H9 (cell line): ENCODE results near the gene TTLL12. TPM values are rescaled to one million over a fixed set of nuclear protein-coding genes. Genes with fewer than 3 reads are reported as not detected.

ENCODE experiments used
- DNase-seq: peaks from one replicate; pipeline ENCODE4 v3.0.0-alpha.2; 2017
- H2AFZ ChIP-seq: one replicate; pipeline ENCODE4 v1.6.1; 2013; ENCODE audit warnings: mild to moderate bottlenecking, low read length, control low read depth, moderate library complexity
- H2AK5ac ChIP-seq: 2 replicates; pipeline ENCODE4 v1.6.1; 2013; ENCODE audit warnings: low read length, control low read depth, mixed read lengths; ENCODE audit not compliant: insufficient read length
- H2BK120ac ChIP-seq: one replicate; pipeline ENCODE4 v1.6.1; 2013; ENCODE audit warnings: low read depth, mild to moderate bottlenecking, low read length, control low read depth, inconsistent platforms; ENCODE audit not compliant: poor library complexity, severe bottlenecking
- H2BK12ac ChIP-seq: 2 replicates; pipeline ENCODE4 v1.6.1; 2013; ENCODE audit warnings: low read length, control low read depth, mixed read lengths, low read depth; ENCODE audit not compliant: insufficient read length
- H2BK15ac ChIP-seq: 2 replicates; pipeline ENCODE4 v1.6.1; 2013; ENCODE audit warnings: low read depth, low read length, control low read depth
- H2BK20ac ChIP-seq: one replicate; pipeline ENCODE4 v1.6.1; 2013; ENCODE audit warnings: low read depth, mild to moderate bottlenecking, low read length, control low read depth, inconsistent platforms; ENCODE audit not compliant: poor library complexity, severe bottlenecking
- H2BK5ac ChIP-seq: 2 replicates; pipeline ENCODE4 v1.6.1; 2013; ENCODE audit warnings: low read length, control low read depth, mixed read lengths; ENCODE audit not compliant: insufficient read length
- H3K14ac ChIP-seq: 2 replicates; pipeline ENCODE4 v1.6.1; 2013; ENCODE audit warnings: low read length, control low read depth; ENCODE audit not compliant: insufficient read depth
- H3K18ac ChIP-seq: 2 replicates; pipeline ENCODE4 v1.6.1; 2013; ENCODE audit warnings: low read depth, mild to moderate bottlenecking, mixed read lengths, low read length, control low read depth; ENCODE audit not compliant: insufficient read length
- H3K23ac ChIP-seq: 2 replicates; pipeline ENCODE4 v1.6.1; 2013; ENCODE audit warnings: low read length, control low read depth, mixed read lengths, low read depth; ENCODE audit not compliant: insufficient read length
- H3K23me2 ChIP-seq: 2 replicates; pipeline ENCODE4 v1.6.1; 2013; ENCODE audit warnings: low read depth, mild to moderate bottlenecking, mixed read lengths, low read length, control low read depth; ENCODE audit not compliant: insufficient read length, poor library complexity, severe bottlenecking
- H3K27ac ChIP-seq: 2 replicates; pipeline ENCODE4 v1.5.1; 2013; ENCODE audit warnings: low read length, control low read depth, mixed read lengths, low read depth; ENCODE audit not compliant: insufficient read length
- H3K27me3 ChIP-seq: 2 replicates; pipeline ENCODE4 v1.6.1; 2013; ENCODE audit warnings: low read length, control low read depth, inconsistent platforms; ENCODE audit not compliant: insufficient read depth
- H3K4ac ChIP-seq: 2 replicates; pipeline ENCODE4 v1.6.1; 2013; ENCODE audit warnings: low read depth, mild to moderate bottlenecking, control low read depth, inconsistent platforms, low read length, moderate library complexity
- H3K4me1 ChIP-seq: 2 replicates; pipeline ENCODE4 v1.6.1; 2013; ENCODE audit warnings: low read length, control low read depth, inconsistent platforms; ENCODE audit not compliant: insufficient read depth
- H3K4me2 ChIP-seq: 2 replicates; pipeline ENCODE4 v1.6.1; 2013; ENCODE audit warnings: low read length, control low read depth, mixed read lengths; ENCODE audit not compliant: insufficient read length, insufficient read depth
- H3K56ac ChIP-seq: 2 replicates; pipeline ENCODE4 v1.6.1; 2013; ENCODE audit warnings: low read depth, mild to moderate bottlenecking, mixed read lengths, low read length, control low read depth; ENCODE audit not compliant: insufficient read length
- H3K79me1 ChIP-seq: 2 replicates; pipeline ENCODE4 v1.6.1; 2013; ENCODE audit warnings: low read depth, mild to moderate bottlenecking, moderate library complexity, low read length, control low read depth, inconsistent platforms; ENCODE audit not compliant: insufficient read depth, poor library complexity, severe bottlenecking
- H3K79me2 ChIP-seq: 2 replicates; pipeline ENCODE4 v1.6.1; 2013; ENCODE audit warnings: low read length, control low read depth, inconsistent platforms; ENCODE audit not compliant: insufficient read depth
- H3K9ac ChIP-seq: 2 replicates; pipeline ENCODE4 v1.6.1; 2013; ENCODE audit warnings: low read length, control low read depth, mixed read lengths; ENCODE audit not compliant: insufficient read length; ENCODE audit errors: extremely low read depth
- H3K9me3 ChIP-seq: one replicate; pipeline ENCODE4 v1.6.1; 2013; ENCODE audit warnings: low read depth, low read length, inconsistent platforms; ENCODE audit not compliant: control insufficient read depth
- H3T11ph ChIP-seq: one replicate; pipeline ENCODE4 v1.6.1; 2013; ENCODE audit warnings: mild to moderate bottlenecking, low read length, control low read depth, inconsistent platforms
- H4K20me1 ChIP-seq: one replicate; pipeline ENCODE4 v1.6.1; 2013; ENCODE audit not compliant: control insufficient read depth, insufficient read length, insufficient read depth
- H4K5ac ChIP-seq: 2 replicates; pipeline ENCODE4 v1.6.1; 2013; ENCODE audit warnings: low read depth, mild to moderate bottlenecking, mixed read lengths, low read length, control low read depth; ENCODE audit not compliant: insufficient read length
- H4K8ac ChIP-seq: replicated peaks from 2 replicates; pipeline ENCODE4 v1.6.1; 2013; ENCODE audit warnings: low read length, control low read depth, mixed read lengths, low read depth; ENCODE audit not compliant: insufficient read length
- H4K91ac ChIP-seq: 2 replicates; pipeline ENCODE4 v1.6.1; 2013; ENCODE audit warnings: low read depth, mild to moderate bottlenecking, moderate library complexity, mixed read lengths, low read length, control low read depth; ENCODE audit not compliant: insufficient read length
- H3K27ac Mint-ChIP-seq, 3 experiments: 2 replicates in 2 of 3; 3 replicates in 1 of 3; pipeline ENCODE4 v1.8.0; 2020 to 2021; ENCODE audit warnings: mixed read lengths in 3 of 3, mild to moderate bottlenecking in 1 of 3, moderate library complexity in 1 of 3
- H3K27me3 Mint-ChIP-seq: 2 replicates; pipeline ENCODE4 v1.8.0; 2021; ENCODE audit warnings: low read depth, mild to moderate bottlenecking, moderate library complexity, mixed read lengths
- H3K36me3 Mint-ChIP-seq, 3 experiments: 2 replicates in 2 of 3; 3 replicates in 1 of 3; pipeline ENCODE4 v1.8.0; 2020 to 2021; ENCODE audit warnings: low read depth in 3 of 3, mixed read lengths in 3 of 3; ENCODE audit not compliant: insufficient read depth in 1 of 3
- H3K4me1 Mint-ChIP-seq, 2 experiments: 2 replicates each; pipeline ENCODE4 v1.8.0; 2020; ENCODE audit warnings: mixed read lengths in 2 of 2
- H3K4me3 Mint-ChIP-seq, 2 experiments: 2 replicates in 1 of 2; 3 replicates in 1 of 2; pipeline ENCODE4 v1.8.0; 2020 to 2021; ENCODE audit warnings: mild to moderate bottlenecking in 2 of 2, mixed read lengths in 2 of 2, moderate library complexity in 1 of 2
- H3K9me3 Mint-ChIP-seq, 2 experiments: 2 replicates in 1 of 2; 3 replicates in 1 of 2; pipeline ENCODE4 v1.8.0; 2020; ENCODE audit warnings: mild to moderate bottlenecking in 2 of 2, mixed read lengths in 2 of 2, moderate library complexity in 1 of 2
- CTCF ChIP-seq: fragments of 200-600 bp; sonication (generic); conservative IDR thresholded peaks from 3 replicates; pipeline ENCODE4 v1.8.0; 2021; ENCODE audit warnings: antibody characterized with exemption, mild to moderate bottlenecking
- WGBS: extraction: QIAGEN DNeasy Blood & Tissue Kit; methylation state at CpG from one replicate; pipeline ENCODE4 v1.1.7; 2013; ENCODE audit warnings: missing lambda C conversion rate, low lambda C conversion rate, mixed read lengths; ENCODE audit not compliant: insufficient read length; ENCODE audit errors: extremely low coverage; 5-methylcytosine and 5-hydroxymethylcytosine counted together
- total RNA-seq: library from RNA; stranded (reverse); gene quantifications from 2 replicates; pipeline ENCODE4 v1.2.1, GENCODE V29; 2021

The TTLL12 gene
- total RNA-seq, 1 experiment from 2014 or later, result 89.6 TPM

- H3K27ac ChIP-seq, result no peak overlapping the region
- no peak overlapping the region for H2AFZ ChIP-seq
- Mint-ChIP-seq H3K27me3 (peaks cover 4% of the 10 kb centered on the region), H3K36me3 (no peaks in the 10 kb centered on the region), H3K9me3 (no peaks in the 10 kb centered on the region), H3K4me3 (no peak overlapping the region), H3K4me1 (peaks cover 0 to 17% of the 10 kb centered on the region in 2 experiments; a peak in 2 of 4 replicates), H3K27ac (peak overlapping the region in 1 of 3 experiments; percentile 35; a peak in 1 of 7 replicates)
- DNase-seq, result no peak
- no peaks in the 10 kb centered on the region for H3K4me1 ChIP-seq
- no peak overlapping the region for H3K18ac ChIP-seq
- H3K9me3 ChIP-seq, result no peaks in the 10 kb centered on the region
- H2BK15ac ChIP-seq, result no peak overlapping the region
- H2BK120ac ChIP-seq, result no peak overlapping the region
- H3T11ph ChIP-seq, result no peak overlapping the region
- H3K4me2 ChIP-seq, result no peak overlapping the region
- no peak overlapping the region for H4K8ac ChIP-seq
- H2BK5ac ChIP-seq, result no peak overlapping the region
- no peaks in the 10 kb centered on the region for H3K23me2 ChIP-seq
- no peak overlapping the region for H2BK12ac ChIP-seq
- no peak overlapping the region for H4K5ac ChIP-seq
- no peak overlapping the region for H3K56ac ChIP-seq
- H3K4ac ChIP-seq, result no peak overlapping the region
- H3K79me2 ChIP-seq, result no peaks in the 10 kb centered on the region
- H3K9ac ChIP-seq, result no peak overlapping the region
- no peaks in the 10 kb centered on the region for H4K20me1 ChIP-seq
- H3K79me1 ChIP-seq, result no peaks in the 10 kb centered on the region
- no peak overlapping the region for H4K91ac ChIP-seq
- no peak overlapping the region; the same call in 1 of the 2 replicates for H3K14ac ChIP-seq
- whole genome bisulfite sequencing, result no CpG with 5 or more reads among the region's 8 CpGs
- H2BK20ac ChIP-seq, result no peak overlapping the region
- no peak overlapping the region for H2AK5ac ChIP-seq
- H3K23ac ChIP-seq, result no peak overlapping the region
- H3K27me3 ChIP-seq, result no peaks in the 10 kb centered on the region
- no peak for TF ChIP-seq CTCF
These were observed 26.3 kb downstream of the TTLL12 start for GRCh38 chr22:43160497-43161126.
